Measurements from ENCODE around the gene KIDINS220.

Gene KIDINS220

GRCh38 chr2:8722986-8723385 is 114.4 kb downstream of the KIDINS220 start:
- no peak for TF ChIP-seq CTCF (IDR thresholded peaks at IDR 0.05; ENCODE audit: low read depth, low read length, missing control alignments)
- DNase-seq (ENCODE audit: low read depth), result no peak
- no peak overlapping the region for H3K4me3 ChIP-seq (ENCODE audit: low read depth, low read length)

GRCh38 chr2:8721410-8721809 is 116.0 kb downstream of the KIDINS220 start:
- no peak overlapping the region for H3K4me3 ChIP-seq (ENCODE audit: low read depth, low read length)
- no peak for DNase-seq (ENCODE audit: low read depth)
- no peak for TF ChIP-seq CTCF (IDR thresholded peaks at IDR 0.05; ENCODE audit: low read depth, low read length, missing control alignments)

- DNase-seq (ENCODE audit: low read depth), result no peak
- TF ChIP-seq CTCF (IDR thresholded peaks at IDR 0.05; ENCODE audit: low read depth, low read length, missing control alignments), result no peak
- no peak overlapping the region for H3K4me3 ChIP-seq (ENCODE audit: low read depth, low read length)
Measured at GRCh38 chr2:8720741-8721140, 116.7 kb downstream of the KIDINS220 start.

GRCh38 chr2:8719528-8719927 is 117.9 kb downstream of the KIDINS220 start:
- no peak for TF ChIP-seq CTCF (IDR thresholded peaks at IDR 0.05; ENCODE audit: low read depth, low read length, missing control alignments)
- H3K4me3 ChIP-seq (ENCODE audit: low read depth, low read length), result no peak overlapping the region
- no peak for DNase-seq (ENCODE audit: low read depth)

- H3K4me3 ChIP-seq (ENCODE audit: low read depth, low read length), result no peak overlapping the region
- DNase-seq (ENCODE audit: low read depth), result no peak
- TF ChIP-seq CTCF (IDR thresholded peaks at IDR 0.05; ENCODE audit: low read depth, low read length, missing control alignments), result no peak
Measured at GRCh38 chr2:8714971-8715370, 122.4 kb downstream of the KIDINS220 start.

- DNase-seq (ENCODE audit: low read depth), result no peak
- no peak overlapping the region for H3K4me3 ChIP-seq (ENCODE audit: low read depth, low read length)
- TF ChIP-seq CTCF (IDR thresholded peaks at IDR 0.05; ENCODE audit: low read depth, low read length, missing control alignments), result no peak
Measured at GRCh38 chr2:8714283-8714682, 123.1 kb downstream of the KIDINS220 start.

- no peak for TF ChIP-seq CTCF (IDR thresholded peaks at IDR 0.05; ENCODE audit: low read depth, low read length, missing control alignments)
- no peak overlapping the region for H3K4me3 ChIP-seq (ENCODE audit: low read depth, low read length)
- no peak for DNase-seq (ENCODE audit: low read depth)
Measured at GRCh38 chr2:8710951-8711350, 126.5 kb downstream of the KIDINS220 start.
